ENCODE data around the gene UGT2A3.

GRCh38 chr4:68883870-68884269 is 67.7 kb downstream of the UGT2A3 start:
- TF ChIP-seq MAX (IDR thresholded peaks at IDR 0.05) (no peak), REST (IDR thresholded peaks at IDR 0.05; ENCODE audit: low read depth) (no peak), NFIC (IDR thresholded peaks at IDR 0.05) (no peak), TCF12 (IDR thresholded peaks at IDR 0.05; ENCODE audit: low read depth) (no peak), CREB1 (IDR thresholded peaks at IDR 0.05; ENCODE audit: low read depth) (no peak), EP300 (IDR thresholded peaks at IDR 0.05; ENCODE audit: borderline replicate concordance) (no peak), CEBPB (IDR thresholded peaks at IDR 0.05) (no peak), TAF1 (IDR thresholded peaks at IDR 0.05; ENCODE audit: low read depth) (no peak), RAD21 (IDR thresholded peaks at IDR 0.05; ENCODE audit: low read depth) (no peak), ZBTB7A (IDR thresholded peaks at IDR 0.05; ENCODE audit: low read depth) (no peak), YY1 (IDR thresholded peaks at IDR 0.05; ENCODE audit: low read depth) (no peak), USF1 (IDR thresholded peaks at IDR 0.05) (no peak), EGR1 (IDR thresholded peaks at IDR 0.05) (no peak), TEAD4 (IDR thresholded peaks at IDR 0.05) (no peak)

Data from Ishikawa (cell line).